Left forelimb (tissue), 1 donor: Measurements from ENCODE around the gene KBTBD3.
"Not testable (repeated sequence)": the region's sequence is repeated elsewhere in the genome, so short reads cannot be mapped to it uniquely, and the experiment has no call there.

ENCODE experiments used
- DNase-seq: peaks from one replicate; pipeline ENCODE4 v3.0.0-alpha.2; 2018; ENCODE audit warnings: low spot score

KBTBD3 gene

DNA sequence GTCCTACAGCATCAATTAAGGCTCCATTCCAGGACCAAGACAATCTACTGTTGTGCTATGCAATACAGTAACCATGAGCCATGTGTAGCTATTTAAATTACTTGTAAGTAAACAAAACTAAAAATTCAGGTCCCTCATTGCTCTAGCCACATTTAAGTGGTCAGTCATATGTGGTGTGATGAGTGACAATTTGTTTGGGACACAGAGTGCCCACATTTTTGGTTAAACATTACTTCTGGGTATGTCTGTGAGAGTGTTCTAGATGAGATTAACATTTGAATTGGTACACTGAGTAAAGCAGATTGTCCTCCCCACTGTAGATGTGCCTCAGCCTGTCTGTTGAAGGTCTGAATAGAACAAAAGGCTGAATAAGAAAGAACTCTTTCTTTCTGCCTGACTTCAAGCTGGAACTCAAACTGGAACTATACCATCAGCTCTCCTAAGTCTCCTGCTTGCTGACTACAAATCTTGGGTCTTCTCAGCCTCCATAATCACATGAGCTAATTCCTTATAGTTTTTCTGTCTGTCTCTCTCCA, 15.8 kb downstream of the KBTBD3 start:
- no peak for DNase-seq

DNA sequence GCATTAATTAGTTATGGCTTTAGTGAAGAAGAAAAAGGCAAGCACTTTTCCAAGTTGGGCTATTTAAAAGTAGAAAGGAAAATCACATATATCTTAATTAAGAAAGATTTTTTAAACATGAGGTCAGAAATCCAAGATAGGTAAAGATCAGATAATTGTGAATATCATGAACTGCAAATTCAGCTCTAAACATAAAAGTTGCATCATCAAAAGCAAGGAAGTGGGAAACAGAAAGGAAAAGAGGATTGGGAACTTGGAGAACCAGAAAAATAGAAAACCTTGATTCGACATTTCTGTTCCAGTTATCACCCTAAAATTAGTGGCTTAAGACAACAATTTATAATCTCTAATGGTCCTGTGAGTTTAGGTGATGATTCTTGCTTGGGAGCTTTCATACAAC, 17.5 kb downstream of the KBTBD3 start:
- DNase-seq: no peak

DNA sequence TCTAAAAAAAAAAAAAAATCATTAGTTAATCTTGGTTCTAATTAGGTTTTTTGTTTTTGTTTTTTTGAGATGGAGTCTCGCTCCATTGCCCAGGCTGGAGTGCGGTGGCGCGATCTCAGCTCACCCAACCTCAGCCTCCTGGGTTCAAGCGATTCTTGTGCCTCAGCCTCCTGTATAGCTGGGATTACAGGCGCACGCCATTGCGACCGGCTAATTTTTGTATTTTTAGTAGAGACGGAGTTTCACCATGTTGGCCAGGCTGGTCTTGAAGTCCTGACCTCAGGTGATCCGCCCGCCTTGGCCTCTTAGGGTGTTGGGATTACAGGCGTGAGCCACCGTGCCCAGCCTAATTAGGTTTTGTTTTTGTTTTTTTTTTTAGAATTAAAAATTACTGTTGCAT, 18.8 kb downstream of the KBTBD3 start:
- DNase-seq: not testable (repeated sequence)

DNA sequence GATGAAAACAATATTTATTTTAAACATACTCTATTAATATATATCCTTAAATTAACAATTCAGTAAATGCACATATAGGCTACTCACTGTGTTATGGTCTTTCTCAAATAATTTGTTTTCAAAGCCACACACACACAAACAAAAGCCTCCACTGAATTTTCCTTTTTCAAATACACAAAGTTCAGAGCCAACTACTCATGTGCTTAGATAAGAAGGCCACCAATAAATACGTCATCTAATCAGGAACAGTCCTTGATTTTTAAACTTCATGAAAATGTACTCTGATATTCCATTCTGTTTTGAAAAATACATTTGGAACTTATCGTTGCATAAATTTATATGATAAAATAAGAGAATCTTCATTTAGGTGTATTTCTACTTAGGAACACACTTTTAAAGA, 26.0 kb downstream of the KBTBD3 start:
- no peak for DNase-seq

DNA sequence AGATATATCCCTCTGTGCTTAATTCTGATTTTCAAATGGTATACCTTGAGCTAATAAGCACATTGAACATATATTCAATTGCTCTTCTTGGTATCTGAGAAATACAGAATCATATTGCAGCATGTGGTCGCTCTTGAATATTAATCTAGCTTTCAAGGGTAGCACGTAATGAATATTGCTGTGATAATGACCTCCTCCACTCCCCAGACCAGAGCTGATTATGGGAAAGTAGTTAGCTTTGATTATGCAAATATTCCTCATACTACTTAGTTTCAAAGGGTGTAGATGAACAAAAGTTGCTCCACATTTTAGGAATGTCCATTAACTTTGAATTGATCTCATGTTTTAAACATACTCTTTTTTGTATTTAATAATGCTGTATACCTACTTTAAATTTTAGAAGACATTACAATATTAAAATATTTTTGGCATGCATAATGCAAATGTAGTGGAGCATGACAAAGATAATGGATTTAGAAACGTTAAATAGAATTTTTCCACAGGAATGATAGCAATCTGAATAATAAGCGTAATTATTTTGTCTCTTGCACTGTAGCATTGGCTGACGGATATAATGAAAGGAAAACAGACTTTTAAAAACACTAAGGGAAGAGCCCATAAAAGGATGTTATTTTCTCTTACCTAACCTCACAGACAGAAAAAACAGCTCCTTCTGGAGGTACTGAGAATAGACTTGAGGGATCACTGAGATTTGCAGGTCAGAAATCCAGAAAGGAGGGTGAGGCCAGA, 27.2 kb downstream of the KBTBD3 start:
- no peak for DNase-seq

DNA sequence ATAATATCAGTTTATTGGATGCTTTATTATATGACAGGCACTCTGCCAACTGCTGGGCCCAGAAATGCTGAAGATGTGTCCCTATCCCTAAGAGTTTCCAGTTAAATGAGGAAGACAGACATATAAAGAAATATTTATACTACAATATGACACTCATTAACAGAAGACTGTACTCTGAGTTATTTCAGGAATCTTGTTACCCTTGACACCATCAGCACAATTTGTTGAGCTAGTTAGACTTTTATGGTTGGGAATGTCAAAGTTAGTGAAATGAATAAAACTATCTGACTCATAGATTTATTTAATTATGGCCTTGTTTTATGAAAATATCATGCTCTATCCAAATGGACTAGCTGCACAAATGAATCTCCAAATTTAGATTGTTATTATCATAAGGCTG, 29.5 kb downstream of the KBTBD3 start:
- no peak for DNase-seq

DNA sequence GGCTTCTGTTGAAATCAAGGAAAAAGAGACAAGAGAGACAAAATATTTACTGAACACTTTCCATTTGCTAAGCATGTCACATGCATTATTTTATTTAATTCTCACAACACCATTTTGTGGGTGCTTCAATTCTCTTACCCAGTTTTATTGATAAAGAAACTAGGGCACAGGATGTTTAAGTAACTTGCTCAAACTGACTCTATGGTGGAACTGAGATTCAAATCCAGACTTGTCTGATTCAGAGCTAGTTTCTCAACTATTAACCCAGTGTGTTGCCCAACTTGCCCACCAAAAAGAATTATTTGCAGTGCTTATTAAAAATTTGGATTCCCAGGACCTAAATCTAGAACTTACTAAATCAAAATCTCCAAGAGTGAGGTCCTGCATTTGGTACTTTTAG, 33.6 kb downstream of the KBTBD3 start:
- no peak for DNase-seq

DNA sequence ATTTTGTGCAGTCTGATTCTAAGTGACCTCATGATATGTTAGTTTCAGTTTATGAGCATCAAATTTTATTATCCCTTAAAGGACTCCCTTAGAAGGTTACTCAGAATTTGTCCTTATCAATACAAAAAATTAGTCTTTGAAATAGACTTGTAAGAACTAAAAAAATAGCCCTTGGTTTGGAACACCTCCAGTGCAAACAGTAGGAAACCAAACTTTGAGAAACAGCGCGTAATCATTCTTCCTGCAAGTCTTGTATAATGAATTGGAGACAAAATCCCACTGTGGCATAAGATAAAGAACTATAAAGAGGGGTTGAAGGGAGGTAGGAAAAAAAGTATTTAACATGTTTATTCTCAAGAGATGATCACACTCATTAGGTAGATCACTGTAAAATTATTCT, 44.3 kb downstream of the KBTBD3 start:
- no peak for DNase-seq

DNA sequence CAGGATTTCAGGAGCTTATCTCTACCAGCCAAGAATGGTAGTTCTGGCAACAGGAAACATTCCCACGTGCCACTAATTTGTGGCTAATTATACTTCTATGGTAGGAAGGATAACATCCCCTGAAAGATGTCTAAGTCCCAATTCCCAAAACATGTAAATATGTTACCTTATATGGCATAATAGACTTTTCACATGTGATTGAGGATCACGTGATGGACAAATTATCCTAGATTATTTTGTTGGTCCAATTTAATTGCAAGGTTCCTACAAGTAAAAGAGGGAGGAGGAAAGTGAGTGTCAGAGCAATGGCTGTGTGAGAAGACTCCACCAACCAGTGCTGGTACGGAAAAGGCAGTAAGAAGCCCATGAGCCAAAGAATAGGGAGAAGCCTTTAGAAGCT, 45.2 kb downstream of the KBTBD3 start:
- no peak for DNase-seq

DNA sequence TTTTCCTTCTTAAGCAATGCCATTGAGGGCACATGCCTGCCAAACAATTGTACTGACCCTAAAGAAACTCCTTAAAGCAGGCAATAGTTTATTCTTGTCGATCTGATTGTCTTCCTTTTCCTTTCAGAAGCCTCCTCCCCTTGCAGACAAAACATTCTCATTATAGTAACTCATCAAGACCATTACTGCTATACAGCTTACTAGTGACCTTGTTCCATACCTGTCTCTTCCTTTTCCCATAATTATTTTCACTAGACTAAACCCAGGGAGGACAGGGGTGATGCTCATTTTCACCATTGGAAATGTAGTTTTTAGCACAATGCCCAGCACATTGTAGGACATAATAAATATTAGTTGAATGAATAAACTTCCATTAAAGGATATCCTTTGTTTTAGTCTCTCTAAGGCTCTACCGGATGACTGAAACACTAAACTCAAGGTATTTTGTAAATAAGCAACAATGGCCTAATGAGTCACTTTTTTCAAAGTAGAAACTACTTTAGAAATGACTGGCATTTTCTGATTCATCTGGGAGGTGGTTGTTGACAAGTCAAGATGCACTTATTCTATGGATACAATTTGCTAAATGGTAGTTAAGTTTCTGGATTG, 45.8 kb downstream of the KBTBD3 start:
- DNase-seq: no peak

DNA sequence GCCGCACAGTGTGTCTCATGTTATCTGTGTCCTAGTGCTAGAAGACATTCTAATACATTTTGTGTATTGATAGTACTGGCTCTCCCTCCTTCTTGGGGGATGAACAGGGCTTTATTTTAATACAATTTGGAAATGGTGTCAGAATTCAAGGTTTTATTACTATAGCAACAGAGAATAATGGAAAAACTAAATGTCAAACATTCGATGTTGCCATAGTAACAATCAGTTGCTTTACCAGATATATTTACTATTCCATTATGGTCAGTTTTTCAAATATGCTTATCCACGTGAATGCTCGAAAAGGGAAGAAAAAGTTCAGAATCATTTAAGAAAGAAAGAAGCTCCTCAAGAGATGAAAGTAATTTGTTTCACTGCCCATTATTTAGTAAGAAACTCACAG, 46.5 kb downstream of the KBTBD3 start:
- no peak for DNase-seq

DNA sequence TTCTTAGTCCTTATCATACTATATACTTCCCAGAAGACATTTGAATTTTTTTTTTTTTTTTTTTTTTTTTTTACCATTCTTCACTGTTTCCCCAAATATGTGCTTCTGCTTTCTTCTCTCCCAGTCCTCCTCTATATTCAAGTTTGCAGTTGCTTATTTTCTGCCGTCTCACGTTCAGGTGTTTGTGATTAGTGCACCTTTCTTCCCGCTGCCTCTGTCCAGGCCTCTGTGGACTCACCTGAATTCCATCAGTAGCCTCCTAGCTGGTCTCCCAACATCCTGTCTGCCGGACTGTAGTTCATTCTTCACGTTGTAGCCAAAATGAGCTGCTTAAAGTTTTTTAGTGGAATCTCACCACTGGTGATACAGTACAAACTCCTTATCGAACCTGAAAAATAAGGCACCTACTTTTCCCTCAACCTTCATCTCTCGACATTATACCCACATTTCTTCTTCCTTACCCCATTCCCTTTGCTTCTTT, 54.3 kb downstream of the KBTBD3 start:
- no peak for DNase-seq

DNA sequence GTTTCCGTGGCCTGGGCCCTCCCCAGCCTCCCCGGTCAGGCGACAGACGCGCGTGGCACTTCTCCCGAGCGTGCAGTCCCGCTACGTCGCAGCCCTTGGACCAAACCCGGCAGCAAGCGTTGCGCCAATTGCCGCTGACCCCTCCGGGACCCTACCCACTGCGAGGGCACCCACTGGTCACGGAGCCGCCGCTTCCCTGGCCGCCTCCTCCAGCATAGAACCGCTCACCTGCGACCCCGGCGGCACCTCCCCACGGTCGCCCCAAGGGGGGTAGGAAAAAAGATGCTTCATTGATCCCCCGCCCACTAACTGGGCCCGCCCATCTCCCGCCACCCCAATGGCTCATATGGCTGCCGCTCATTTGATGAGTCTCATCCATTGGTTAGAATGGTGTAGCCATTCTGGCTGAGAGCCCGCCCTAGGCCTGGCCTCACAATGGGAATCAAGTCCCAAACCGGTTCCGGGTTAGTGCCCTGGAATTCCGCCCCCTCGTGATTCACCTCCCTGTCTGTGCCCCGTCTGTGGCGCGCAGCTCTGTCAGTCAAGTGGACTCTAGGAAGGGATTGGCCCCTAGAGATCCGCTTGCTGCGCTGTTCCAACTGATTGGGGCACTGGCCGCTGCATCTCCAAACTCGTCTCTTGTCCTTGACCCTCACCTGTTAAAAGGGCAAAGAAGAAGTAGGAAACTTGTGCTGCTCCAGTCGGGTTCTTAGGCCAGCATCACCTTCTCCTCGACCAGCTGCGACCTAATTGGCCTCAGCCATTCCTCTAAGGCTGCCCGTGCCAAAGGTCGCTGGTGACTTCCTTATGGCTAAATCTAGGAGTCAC, 55.0 kb downstream of the KBTBD3 start, which contains the start of gene MSANTD4:
Gene MSANTD4 (minus strand): TSS at position 274 of the 828 bp plus-strand sequence. CDS start 11,323 bp downstream, outside the sequence.
- peak; percentile 97 for DNase-seq

DNA sequence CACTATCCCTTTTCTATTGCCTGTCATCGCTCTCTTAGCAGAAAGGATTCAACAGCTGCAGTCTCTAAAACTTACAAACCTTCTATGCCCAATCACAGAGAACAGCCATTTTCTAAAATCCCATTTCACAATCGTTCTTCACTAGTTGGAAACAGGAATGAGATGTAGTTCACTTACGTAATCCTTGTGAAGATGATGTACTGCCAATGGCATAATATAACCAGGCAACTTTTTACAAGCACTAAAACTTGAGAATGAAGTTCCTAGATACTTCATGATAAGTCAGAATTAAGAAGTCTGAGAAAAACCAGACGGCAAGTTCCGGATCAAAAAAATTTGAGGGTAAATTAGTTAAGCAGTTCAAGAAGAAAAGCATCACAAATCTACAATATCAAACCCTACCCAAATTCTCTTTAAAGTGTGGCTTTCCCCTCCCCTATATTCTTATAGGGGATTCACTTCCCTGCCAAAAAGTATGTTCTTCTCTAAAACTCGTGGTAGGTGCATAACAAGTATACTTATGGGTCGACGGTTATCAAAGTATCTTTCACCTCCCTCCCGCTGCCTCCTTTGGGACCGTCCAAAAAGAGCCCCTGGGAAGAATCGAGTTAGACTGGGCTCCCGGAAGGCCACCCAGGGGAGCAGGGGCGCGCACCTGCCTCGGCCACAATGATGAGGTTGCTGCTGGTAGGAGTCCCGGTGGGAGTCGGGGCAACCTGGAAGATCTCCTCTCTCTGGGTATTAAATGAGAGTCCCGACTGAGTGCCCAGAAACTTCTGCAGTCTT, 55.8 kb downstream of the KBTBD3 start:
- no peak for DNase-seq

DNA sequence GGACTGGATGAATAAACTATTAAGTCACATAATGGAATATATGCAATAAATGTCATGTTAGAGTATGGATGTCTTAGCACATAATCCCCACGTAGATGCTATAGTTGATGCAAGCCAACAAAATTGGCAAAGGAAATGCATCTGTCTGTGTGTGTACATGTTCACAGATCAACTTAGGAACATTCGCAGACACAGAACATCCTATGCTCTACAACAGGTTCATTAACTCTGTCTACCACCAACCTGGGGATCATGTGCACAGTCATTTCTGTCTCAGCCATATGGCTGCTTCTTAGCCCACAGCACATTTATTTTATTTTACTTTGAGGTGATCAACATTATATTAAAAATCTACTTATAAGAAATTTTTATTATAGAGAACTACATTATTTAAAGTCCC, 60.1 kb downstream of the KBTBD3 start:
- DNase-seq: no peak

DNA sequence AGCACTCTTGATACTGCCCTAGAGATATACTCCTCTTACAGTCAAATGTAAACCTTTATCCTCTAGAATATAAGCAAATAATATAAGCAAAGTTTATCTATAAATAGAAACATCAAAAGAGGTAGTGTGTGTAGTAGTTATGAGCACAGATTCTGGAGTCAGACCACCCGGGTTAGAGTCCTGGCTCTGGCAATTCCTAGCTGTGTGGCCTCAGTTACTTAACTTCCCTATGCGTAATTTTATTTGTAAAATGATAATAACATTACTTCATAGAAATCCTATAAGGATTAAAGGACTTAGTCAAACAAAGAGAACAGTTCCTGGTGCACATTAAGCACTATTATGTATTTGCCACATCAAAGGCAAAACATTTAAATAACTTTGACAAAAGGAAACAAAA, 62.1 kb downstream of the KBTBD3 start:
- no peak for DNase-seq

DNA sequence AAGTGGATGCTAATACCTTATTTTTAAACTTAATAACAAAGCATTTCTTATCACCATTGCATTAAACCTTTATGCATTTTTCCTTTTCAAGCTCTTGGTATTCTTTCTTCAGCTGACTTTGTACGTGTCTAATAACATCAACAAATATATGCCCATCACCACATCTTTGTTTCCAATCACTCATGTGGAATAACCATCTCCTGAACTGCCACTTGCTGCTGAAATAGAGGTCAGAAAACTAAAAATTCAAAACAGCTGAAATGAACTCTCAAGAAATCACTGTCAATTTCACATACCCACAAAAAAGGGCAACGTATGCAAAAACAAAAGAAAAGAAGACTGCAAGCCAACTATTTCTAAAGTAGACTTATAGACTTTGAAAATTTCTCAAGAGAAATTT, 62.5 kb downstream of the KBTBD3 start:
- DNase-seq: no peak

DNA sequence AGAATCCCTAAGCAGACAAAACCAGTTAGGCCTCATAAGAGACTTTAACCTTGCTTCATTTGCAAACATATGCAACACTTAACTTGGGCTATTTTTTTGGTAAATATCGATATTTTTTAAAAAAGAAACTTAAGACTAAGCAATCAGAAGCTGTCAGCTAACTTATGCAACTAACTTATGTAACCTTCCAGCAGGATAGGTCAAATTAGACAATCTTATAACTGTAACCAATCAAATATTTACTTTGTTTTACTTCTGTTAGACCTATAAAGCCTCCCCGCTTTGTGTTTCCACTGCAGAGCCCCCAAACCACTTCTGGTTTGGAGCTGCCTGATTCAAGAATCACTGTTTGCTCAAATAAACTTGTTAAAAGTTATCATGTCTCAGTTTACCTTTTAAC, 63.1 kb downstream of the KBTBD3 start:
- no peak for DNase-seq

DNA sequence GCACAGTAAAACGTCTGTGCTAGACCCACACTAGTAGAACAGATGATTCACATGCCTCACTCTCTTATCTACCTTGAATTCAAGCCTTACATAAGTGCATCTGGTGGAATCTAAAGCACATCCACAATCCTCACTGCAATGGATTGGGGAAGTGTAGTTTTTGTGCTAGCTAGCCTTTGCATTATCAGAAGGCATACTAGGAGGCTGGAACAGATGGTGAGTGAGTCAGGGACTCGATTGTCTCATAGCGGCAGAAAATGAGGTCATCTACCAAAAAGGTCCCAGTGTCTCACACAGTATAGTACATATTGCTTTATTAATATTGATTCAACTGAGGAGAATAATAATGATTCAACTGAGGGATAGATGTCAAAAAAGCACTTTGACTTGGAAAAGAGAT, 64.4 kb downstream of the KBTBD3 start:
- DNase-seq: no peak

DNA sequence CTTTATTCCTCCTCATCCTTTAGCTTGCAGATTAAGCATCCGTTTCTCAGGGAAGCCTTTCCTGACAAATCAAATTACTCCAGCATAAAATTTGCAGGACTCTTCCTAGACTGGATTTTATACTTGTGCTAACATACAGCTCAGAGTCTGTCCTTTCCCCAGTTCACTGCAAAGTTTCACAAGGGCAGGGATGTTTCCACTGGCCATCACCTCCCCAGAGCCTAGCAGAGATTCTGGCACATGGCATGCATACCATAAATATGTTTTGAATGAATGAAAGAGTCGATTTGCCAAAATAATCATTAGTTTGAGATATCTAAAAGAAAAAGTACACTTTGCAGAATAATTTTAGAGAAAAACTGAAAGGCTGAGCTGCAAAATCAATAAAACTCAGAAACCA, 65.7 kb downstream of the KBTBD3 start:
- no peak for DNase-seq

DNA sequence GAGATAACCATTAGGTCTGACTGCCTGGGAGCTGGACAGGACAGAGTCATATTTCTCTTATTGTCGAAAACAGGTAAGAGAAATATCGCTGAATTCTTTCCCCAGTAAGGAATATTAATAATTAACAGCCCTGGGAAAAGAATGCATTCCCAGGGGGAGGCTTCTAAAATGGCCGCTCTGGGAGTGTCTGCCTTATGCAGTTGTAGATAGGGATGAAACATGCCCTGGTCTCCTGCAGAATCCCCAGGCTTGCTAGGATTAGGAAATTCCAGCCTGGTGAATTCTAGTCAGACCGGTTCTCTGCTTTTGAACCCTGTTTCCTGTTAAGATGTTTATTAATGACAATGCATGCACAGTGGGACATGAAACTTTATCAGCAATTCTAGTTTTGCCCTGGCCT, 74.1 kb downstream of the KBTBD3 start:
- DNase-seq: not testable (repeated sequence)
